Neural crest cell (in vitro differentiated cells): ENCODE measurements around the gene SDSL. TPM values are rescaled to one million over a fixed set of nuclear protein-coding genes. Genes with fewer than 3 reads are reported as not detected.

Experiments
- DNase-seq: peaks from one replicate; pipeline ENCODE4 v3.0.0; 2021; ENCODE audit warnings: low read depth, mixed read lengths, low spot score
- H3K27ac Mint-ChIP-seq: one replicate; pipeline ENCODE4 v1.8.0; 2021; ENCODE audit warnings: mild to moderate bottlenecking, mixed read lengths; ENCODE audit not compliant: unreplicated experiment
- H3K27me3 Mint-ChIP-seq: 2 replicates; pipeline ENCODE4 v1.8.0; 2021; ENCODE audit warnings: low read depth, mild to moderate bottlenecking, mixed read lengths
- H3K36me3 Mint-ChIP-seq: 2 replicates; pipeline ENCODE4 v1.8.0; 2021; ENCODE audit warnings: low read depth, mild to moderate bottlenecking, mixed read lengths
- H3K4me1 Mint-ChIP-seq: 2 replicates; pipeline ENCODE4 v1.8.0; 2021; ENCODE audit warnings: mixed read lengths
- H3K4me3 Mint-ChIP-seq: one replicate; pipeline ENCODE4 v1.8.0; 2021; ENCODE audit warnings: mild to moderate bottlenecking, mixed read lengths
- H3K9me3 Mint-ChIP-seq: 2 replicates; pipeline ENCODE4 v1.8.0; 2021; ENCODE audit warnings: mixed read lengths
- CTCF ChIP-seq: fragments of 200-600 bp; sonication (generic); conservative IDR thresholded peaks from 2 replicates; pipeline ENCODE4 v1.5.0; 2021; ENCODE audit warnings: antibody characterized with exemption, mild to moderate bottlenecking
- total RNA-seq: library from RNA; stranded (reverse); gene quantifications from 2 replicates; pipeline ENCODE4 v1.2.1, GENCODE V29; 2021

The SDSL gene
- total RNA-seq, 1 donor from 2014 or later = 1.5 TPM

DNA sequence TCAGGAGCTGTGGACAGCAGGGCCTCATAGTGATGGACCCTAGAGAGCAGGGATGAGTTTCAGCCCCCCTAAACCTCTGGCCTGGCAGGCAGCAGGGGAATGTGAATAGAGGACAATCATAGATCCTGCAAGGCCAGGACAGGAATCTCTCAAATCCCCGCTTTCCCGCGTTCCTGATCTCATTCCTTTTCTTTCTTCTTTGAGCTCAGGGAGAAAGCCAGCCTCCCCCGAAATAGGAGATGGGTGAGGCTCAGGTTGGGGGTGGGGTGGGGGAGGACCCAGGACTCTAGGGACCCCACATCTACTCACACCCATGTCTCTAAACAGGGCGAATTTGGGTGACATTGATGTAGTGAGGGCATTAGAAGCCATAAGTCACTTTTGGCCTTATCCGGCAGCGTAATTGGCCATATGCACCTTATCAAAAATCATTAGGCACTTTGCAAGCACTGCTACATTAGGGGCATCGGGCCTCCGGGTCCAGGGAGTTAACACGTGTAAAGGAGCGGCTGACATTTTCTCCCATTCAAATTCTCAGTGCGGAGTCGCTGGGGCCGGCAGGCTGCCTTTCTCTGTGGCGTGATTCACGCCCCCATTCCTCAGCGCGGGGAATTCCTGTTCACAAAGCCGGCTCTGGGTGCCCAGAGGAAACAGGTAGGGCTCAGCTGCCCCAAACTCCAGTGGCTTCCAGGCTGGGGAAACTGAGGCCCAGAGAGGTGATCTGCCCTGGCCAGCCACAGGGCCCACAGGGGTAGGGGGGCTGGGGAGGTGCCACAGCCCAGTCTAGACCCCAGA, 48.0 kb downstream of the SDSL start:
- Mint-ChIP-seq H3K27me3 (peaks cover 98% of the 10 kb centered on the region), H3K27ac (no peak overlapping the region), H3K4me1 (peaks cover 10% of the 10 kb centered on the region)

DNA sequence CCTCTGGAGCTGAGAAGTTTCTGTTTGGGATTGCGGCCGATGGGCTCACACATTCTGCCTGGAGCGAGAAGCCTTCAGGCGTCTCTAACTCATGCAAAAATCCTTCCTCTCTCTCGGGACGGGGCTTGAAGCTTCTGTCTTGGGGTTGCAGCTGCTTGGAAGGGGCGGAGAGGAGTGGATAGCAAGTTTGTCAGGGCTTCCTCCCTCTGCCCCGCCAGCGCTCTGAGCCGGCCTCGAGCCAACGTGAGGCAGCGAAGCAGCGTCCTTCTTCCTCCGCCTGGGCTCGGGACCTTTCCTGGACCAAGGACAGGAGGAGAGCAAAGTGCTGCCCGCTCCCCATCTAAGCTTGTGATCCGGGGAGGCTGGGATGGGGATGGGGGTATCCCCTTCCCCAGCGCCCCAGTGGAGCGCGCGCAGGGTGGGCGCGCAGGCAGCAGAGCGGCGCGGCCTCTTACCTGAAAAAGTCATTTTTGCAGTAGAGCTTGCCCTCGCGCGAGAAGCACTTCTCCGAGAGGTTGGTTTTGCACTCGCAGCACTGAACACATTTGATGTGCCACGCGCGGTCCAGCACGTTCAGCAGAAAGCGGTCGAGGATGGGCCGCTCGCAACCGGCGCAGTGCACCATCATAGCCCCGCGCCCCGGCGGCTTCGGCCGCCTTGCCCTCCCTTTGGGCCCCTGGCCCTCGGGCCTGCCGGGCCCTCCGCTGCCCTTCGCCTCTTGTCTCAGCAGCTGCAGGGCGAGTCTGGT, 48.9 kb downstream of the SDSL start:
- no peak overlapping the region for H3K27ac Mint-ChIP-seq

More for the DNA sequence above, 48.0 kb downstream of the SDSL start:
- Mint-ChIP-seq H3K36me3 (peaks cover 3% of the 10 kb centered on the region), H3K9me3 (no peaks in the 10 kb centered on the region), H3K4me3 (no peak overlapping the region)
- no peak for TF ChIP-seq CTCF
- DNase-seq = no peak

GRCh38 chr12:113471619-113472171, 49.5 kb downstream of the SDSL start, which contains the start of gene LHX5:
Gene LHX5, minus strand, starts transcription at chr12:113471871. Its CDS starts 373 bp downstream, at chr12:113471498.
- no peak within 1 kb of the TSS for H3K27ac Mint-ChIP-seq
- peaks cover 4% of the 10 kb centered on the region for H3K4me1 Mint-ChIP-seq
- peaks cover 99% of the 10 kb centered on the region for H3K27me3 Mint-ChIP-seq
- H3K9me3 Mint-ChIP-seq = no peaks in the 10 kb centered on the region
- TF ChIP-seq CTCF = no peak
- peak within 1 kb of the TSS; percentile 68 for H3K4me3 Mint-ChIP-seq
- DNase-seq = no peak
- H3K36me3 Mint-ChIP-seq = peaks cover 3% of the 10 kb centered on the region

More for the DNA sequence above, 48.9 kb downstream of the SDSL start:
- TF ChIP-seq CTCF = no peak
- Mint-ChIP-seq H3K27me3 (peaks cover 99% of the 10 kb centered on the region), H3K4me3 (no peak overlapping the region), H3K36me3 (peaks cover 3% of the 10 kb centered on the region), H3K9me3 (no peaks in the 10 kb centered on the region), H3K4me1 (peaks cover 7% of the 10 kb centered on the region)
- DNase-seq = no peak

- Mint-ChIP-seq H3K4me1 (no peaks in the 10 kb centered on the region), H3K36me3 (no peaks in the 10 kb centered on the region), H3K27me3 (peaks cover 97% of the 10 kb centered on the region), H3K9me3 (no peaks in the 10 kb centered on the region), H3K4me3 (no peak overlapping the region), H3K27ac (no peak overlapping the region)
- no peak for DNase-seq
- TF ChIP-seq CTCF = no peak
Observed at GRCh38 chr12:113472191-113473121, 50.3 kb downstream of the SDSL start.

GRCh38 chr12:113473400-113473799, 51.2 kb downstream of the SDSL start:
- Mint-ChIP-seq H3K27me3 (peaks cover 97% of the 10 kb centered on the region), H3K4me3 (no peak overlapping the region), H3K27ac (no peak overlapping the region), H3K4me1 (no peaks in the 10 kb centered on the region), H3K36me3 (no peaks in the 10 kb centered on the region), H3K9me3 (no peaks in the 10 kb centered on the region)
- no peak for DNase-seq
- TF ChIP-seq CTCF = no peak
